Sigmoid colon (tissue), 7 donors: ENCODE results near the gene HACD1. TPM values are rescaled to one million over a fixed set of nuclear protein-coding genes. Genes with fewer than 3 reads are reported as not detected.

Source experiments
- DNase-seq: peaks from one replicate; pipeline ENCODE4 v3.0.0-alpha.2; 2019
- H3K27ac ChIP-seq, 4 donors: fragments of 200-600 bp; sonication (generic); one replicate each; pipeline ENCODE4 v1.5.1; 2016 to 2019; ENCODE audit warnings: mild to moderate bottlenecking in 1 of 4
- H3K27me3 ChIP-seq, 3 donors: fragments of 200-600 bp; sonication (generic); one replicate each; pipeline ENCODE4 v1.5.1; 2019; ENCODE audit warnings: mild to moderate bottlenecking in 1 of 3
- H3K36me3 ChIP-seq, 4 donors: fragments of 200-600 bp; sonication (generic); one replicate each; pipeline ENCODE4 v1.5.1; 2016 to 2019
- H3K4me1 ChIP-seq, 4 donors: fragments of 200-600 bp; sonication (generic); one replicate each; pipeline ENCODE4 v1.5.1; 2017 to 2019
- H3K4me3 ChIP-seq, 4 donors: fragments of 200-600 bp; sonication (generic); one replicate each; pipeline ENCODE4 v1.5.1; 2017 to 2019; ENCODE audit warnings: mild to moderate bottlenecking in 2 of 4, moderate library complexity in 1 of 4
- H3K9me3 ChIP-seq, 4 donors: fragments of 200-600 bp in 3 of 4; sonication (generic) in 3 of 4; one replicate each; pipeline versions ENCODE4 v1.5.1 to v1.6.1; 2013 to 2019
- EP300 ChIP-seq, 4 donors: sonication (generic); formaldehyde crosslinking; IDR thresholded peaks; one replicate each; pipeline ENCODE4 v1.6.1; 2017; ENCODE audit warnings: antibody characterized with exemption in 4 of 4
- POLR2A ChIP-seq, 2 donors: fragments of 450-650 bp; IDR thresholded peaks; one replicate each; pipeline ENCODE4 v1.6.1; 2016; ENCODE audit warnings: antibody characterized with exemption in 2 of 2, mild to moderate bottlenecking in 2 of 2, moderate library complexity in 2 of 2
- POLR2AphosphoS5 ChIP-seq, 4 donors: sonication (generic); formaldehyde crosslinking; IDR thresholded peaks; one replicate each; pipeline ENCODE4 v1.6.1; 2017; ENCODE audit warnings: antibody characterized with exemption in 4 of 4
- WGBS, 2 donors: extraction: QIAGEN DNeasy Blood & Tissue Kit; methylation state at CpG; one replicate each; pipeline ENCODE4 v1.1.7; 2013; 5-methylcytosine and 5-hydroxymethylcytosine counted together
- intact Hi-C: fragments of 100-400 bp; cut with DNase I; formaldehyde crosslinking; loops from one replicate; pipeline ENCODE4 v1.15.1; 2023
- polyA plus RNA-seq, 3 donors: library from polyadenylated mRNA; stranded (reverse); fragments of 200-250 nt; gene quantifications; one replicate each; pipeline ENCODE4 v1.2.3, GENCODE V29; 2013
- total RNA-seq, 4 donors: library from RNA; depleted of rRNA; stranded (reverse); fragments of >200 nt; gene quantifications; one replicate each; pipeline ENCODE4 v1.1.0, GENCODE V29; 2016
- TF ChIP-seq, protein P1 (sequence below), 4 experiments: fragments of 450-650 bp in 3 of 4; fragments of 200-600 bp in 1 of 4; IDR thresholded peaks; one replicate each; pipeline ENCODE4 v1.5.1; 2016 to 2019; ENCODE audit warnings: antibody characterized with exemption in 4 of 4, mild to moderate bottlenecking in 3 of 4, moderate library complexity in 2 of 4
- donor health status: healthy with polysubstance abuse.
- donor health status: Bipolar disorder and iron deficiency.
- donor health status: healthy.

The HACD1 gene
- total and polyA plus RNA-seq, 7 donors: 3.0 to 85.3 (median 61.6) TPM; not detected in 1

DNA sequence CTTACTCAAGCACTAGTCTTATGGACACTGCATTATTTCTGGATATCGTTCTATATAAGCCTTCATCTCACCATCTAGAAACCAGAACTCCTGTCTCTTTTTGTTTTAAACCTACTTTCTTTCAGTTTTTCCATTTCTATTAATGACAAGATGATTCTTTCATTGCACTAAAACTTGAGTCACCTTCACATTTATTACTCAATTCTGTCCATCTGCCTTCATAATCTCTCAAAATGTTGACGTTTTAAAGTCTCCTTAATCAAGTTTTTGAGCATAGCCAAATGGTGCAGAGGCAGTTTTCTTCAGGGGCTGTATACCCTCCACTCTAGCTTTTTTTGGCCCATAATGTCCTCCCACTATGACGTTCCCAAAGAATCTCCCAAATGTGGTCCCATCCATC lies 44.3 kb upstream of the HACD1 start:
- Histone ChIP-seq H3K27me3 (no peaks in the 10 kb centered on the region), H3K36me3 (peaks cover 0 to 19% (median 0%) of the 10 kb centered on the region in 4 donors), H3K4me1 (no peaks in the 10 kb centered on the region), H3K9me3 (no peaks in the 10 kb centered on the region), H3K27ac (no peak overlapping the region), H3K4me3 (no peak overlapping the region)
- WGBS, 2 donors: 89 to 93% methylated on average over 3 of the region's 3 CpGs
- no peak for DNase-seq
- intact Hi-C loops: no loop called here
- TF ChIP-seq POLR2AphosphoS5 (IDR thresholded peaks at IDR 0.05) (no peak), EP300 (IDR thresholded peaks at IDR 0.05) (no peak), POLR2A (IDR thresholded peaks at IDR 0.05) (no peak)
- TF ChIP-seq, protein P1, sequence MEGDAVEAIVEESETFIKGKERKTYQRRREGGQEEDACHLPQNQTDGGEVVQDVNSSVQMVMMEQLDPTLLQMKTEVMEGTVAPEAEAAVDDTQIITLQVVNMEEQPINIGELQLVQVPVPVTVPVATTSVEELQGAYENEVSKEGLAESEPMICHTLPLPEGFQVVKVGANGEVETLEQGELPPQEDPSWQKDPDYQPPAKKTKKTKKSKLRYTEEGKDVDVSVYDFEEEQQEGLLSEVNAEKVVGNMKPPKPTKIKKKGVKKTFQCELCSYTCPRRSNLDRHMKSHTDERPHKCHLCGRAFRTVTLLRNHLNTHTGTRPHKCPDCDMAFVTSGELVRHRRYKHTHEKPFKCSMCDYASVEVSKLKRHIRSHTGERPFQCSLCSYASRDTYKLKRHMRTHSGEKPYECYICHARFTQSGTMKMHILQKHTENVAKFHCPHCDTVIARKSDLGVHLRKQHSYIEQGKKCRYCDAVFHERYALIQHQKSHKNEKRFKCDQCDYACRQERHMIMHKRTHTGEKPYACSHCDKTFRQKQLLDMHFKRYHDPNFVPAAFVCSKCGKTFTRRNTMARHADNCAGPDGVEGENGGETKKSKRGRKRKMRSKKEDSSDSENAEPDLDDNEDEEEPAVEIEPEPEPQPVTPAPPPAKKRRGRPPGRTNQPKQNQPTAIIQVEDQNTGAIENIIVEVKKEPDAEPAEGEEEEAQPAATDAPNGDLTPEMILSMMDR (IDR thresholded peaks at IDR 0.05): no peak

DNA sequence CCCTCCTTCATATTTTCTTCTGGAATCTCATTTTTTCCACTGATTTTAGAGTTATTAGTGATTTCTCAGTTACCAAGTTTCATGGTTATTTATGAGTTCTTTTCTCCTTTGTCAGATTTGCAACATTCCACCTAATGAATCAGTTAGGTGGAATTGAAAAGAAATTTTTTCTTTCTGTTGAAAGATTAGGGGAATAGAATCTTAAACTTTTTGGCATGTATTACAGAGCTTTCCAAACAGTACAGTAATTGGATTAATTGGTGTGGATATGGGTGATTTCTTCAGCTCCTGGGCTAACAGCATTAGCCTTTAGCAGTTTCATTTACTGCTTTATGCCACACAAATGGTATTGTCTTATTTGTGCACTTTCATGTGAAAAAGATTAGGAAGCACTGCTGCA lies 43.7 kb upstream of the HACD1 start:
- DNase-seq: no peak
- H3K27me3 ChIP-seq: no peaks in the 10 kb centered on the region
- intact Hi-C loops: no loop called here
- H3K4me1 ChIP-seq: no peaks in the 10 kb centered on the region
- H3K9me3 ChIP-seq: no peaks in the 10 kb centered on the region
- H3K27ac ChIP-seq: no peak overlapping the region
- H3K4me3 ChIP-seq: no peak overlapping the region
- peaks cover 0 to 19% (median 0%) of the 10 kb centered on the region in 4 donors for H3K36me3 ChIP-seq
- no peak for TF ChIP-seq POLR2A (IDR thresholded peaks at IDR 0.05)
- no peak for TF ChIP-seq POLR2AphosphoS5 (IDR thresholded peaks at IDR 0.05)

DNA sequence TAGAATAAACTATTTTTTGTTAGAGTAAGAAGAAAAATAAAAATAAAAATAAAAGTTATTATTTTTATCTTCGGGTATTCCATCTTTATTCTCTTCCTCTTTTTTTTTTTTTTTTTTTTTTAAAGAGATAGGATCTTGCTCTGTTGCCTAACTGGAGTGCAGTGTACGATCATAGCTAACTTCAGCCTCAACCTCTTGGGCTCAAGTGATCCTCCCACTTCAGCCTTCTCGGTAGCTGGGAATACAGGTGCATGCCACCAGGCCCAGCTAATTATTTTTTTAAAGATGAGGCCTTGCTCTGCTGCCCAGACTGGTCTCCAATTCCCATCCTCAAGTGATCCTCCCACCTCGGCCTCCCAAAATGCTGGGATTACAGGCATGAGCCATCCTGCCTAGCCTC lies 42.2 kb upstream of the HACD1 start:
- Histone ChIP-seq H3K4me3 (no peak overlapping the region), H3K27ac (no peak overlapping the region), H3K4me1 (no peaks in the 10 kb centered on the region), H3K36me3 (peaks cover 0 to 19% (median 0%) of the 10 kb centered on the region in 4 donors), H3K27me3 (no peaks in the 10 kb centered on the region), H3K9me3 (no peaks in the 10 kb centered on the region)
- 89 to 91% methylated on average over 4 of the region's 4 CpGs for WGBS, 2 donors
- intact Hi-C loops: no loop called here
- DNase-seq: no peak
- TF ChIP-seq EP300 (IDR thresholded peaks at IDR 0.05): no peak
- TF ChIP-seq, protein P1 (IDR thresholded peaks at IDR 0.05): no peak
- TF ChIP-seq POLR2AphosphoS5 (IDR thresholded peaks at IDR 0.05): no peak

DNA sequence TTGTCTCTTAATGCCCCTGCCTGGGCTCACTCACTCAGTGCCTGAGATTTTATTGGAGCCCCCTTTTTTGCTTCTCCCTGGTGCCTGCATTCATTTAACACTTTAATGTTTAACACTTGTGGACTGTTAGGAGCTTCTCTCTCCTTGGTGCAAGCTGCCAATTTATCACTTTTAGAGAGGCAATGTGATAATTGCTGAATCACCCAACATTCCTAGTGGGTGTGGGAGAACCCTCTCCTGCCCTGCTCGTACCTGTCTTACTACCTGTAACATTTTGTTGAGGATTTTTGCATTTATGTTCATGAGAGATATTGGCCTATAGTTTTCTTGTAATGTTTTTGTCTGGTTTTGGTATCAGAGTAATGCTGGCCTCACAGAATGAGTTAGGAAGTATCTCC lies 39.9 kb upstream of the HACD1 start:
- H3K4me3 ChIP-seq: no peak overlapping the region
- intact Hi-C loops: no loop called here
- peaks cover 0 to 12% (median 0%) of the 10 kb centered on the region in 4 donors for H3K36me3 ChIP-seq
- peaks cover 0 to 5% (median 0%) of the 10 kb centered on the region in 4 donors for H3K4me1 ChIP-seq
- H3K27me3 ChIP-seq: no peaks in the 10 kb centered on the region
- no peak overlapping the region for H3K27ac ChIP-seq
- 30 to 74% methylated on average over 1 of the region's 1 CpG for WGBS, 2 donors
- no peak for TF ChIP-seq POLR2AphosphoS5 (IDR thresholded peaks at IDR 0.05)
- no peak for TF ChIP-seq POLR2A (IDR thresholded peaks at IDR 0.05)
- TF ChIP-seq, protein P1 (IDR thresholded peaks at IDR 0.05): no peak
- no peak for TF ChIP-seq EP300 (IDR thresholded peaks at IDR 0.05)
- no peaks in the 10 kb centered on the region for H3K9me3 ChIP-seq
- DNase-seq: no peak

DNA sequence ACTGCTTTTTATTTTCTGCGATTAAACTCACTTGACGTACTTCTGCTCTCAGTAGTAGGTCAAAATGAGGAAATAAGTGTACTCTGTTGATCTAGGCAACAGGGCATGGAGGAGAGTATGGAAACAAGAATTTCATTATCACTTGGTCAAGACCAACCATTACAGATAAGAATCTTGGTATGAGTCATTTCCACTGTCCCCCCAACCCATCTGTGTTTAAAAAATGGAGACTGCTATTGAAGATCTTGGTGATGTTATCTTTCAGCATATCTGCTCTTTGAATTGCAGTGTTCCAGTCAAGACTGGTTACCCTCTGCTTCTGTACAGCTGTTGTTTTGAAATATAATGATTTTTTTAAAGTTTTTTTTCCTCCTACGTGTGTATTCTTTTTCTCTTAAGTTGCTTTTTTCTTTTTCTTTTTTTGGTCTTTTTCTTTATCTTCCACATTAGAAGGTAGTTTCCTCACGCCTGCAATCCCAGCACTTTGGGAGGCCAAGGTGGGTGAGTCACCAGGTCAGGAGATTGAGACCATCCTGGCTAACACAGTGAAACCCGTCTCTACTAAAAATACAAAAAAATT lies 38.5 kb upstream of the HACD1 start:
- WGBS, 2 donors: 72 to 91% methylated on average over 5 of the region's 5 CpGs
- peaks cover 0 to 18% (median 0%) of the 10 kb centered on the region in 4 donors for H3K4me1 ChIP-seq
- TF ChIP-seq EP300 (IDR thresholded peaks at IDR 0.05) (no peak), POLR2AphosphoS5 (IDR thresholded peaks at IDR 0.05) (no peak), POLR2A (IDR thresholded peaks at IDR 0.05) (no peak)
- TF ChIP-seq, protein P1 (IDR thresholded peaks at IDR 0.05): no peak
- H3K27ac ChIP-seq: no peak overlapping the region
- H3K4me3 ChIP-seq: no peak overlapping the region
- DNase-seq: no peak
- no peaks in the 10 kb centered on the region for H3K27me3 ChIP-seq
- no peaks in the 10 kb centered on the region for H3K9me3 ChIP-seq
- intact Hi-C loops: no loop called here
- no peaks in the 10 kb centered on the region for H3K36me3 ChIP-seq
